Aorta (tissue), 5 donors: ENCODE measurements around the gene TNS1. TPM values are rescaled to one million over a fixed set of nuclear protein-coding genes. Genes with fewer than 3 reads are reported as not detected.
A peak's percentile ranks its signal among the peaks of the same experiment; 100 is the strongest.

Source experiments
- ATAC-seq: fragments of 200-7000 bp; cut with Tn5 transposase; one replicate; pipeline ENCODE4 v1.9.1; 2022; ENCODE audit warnings: moderate library complexity; ENCODE audit not compliant: low FRiP score
- DNase-seq, 2 donors: peaks; one replicate each; pipeline ENCODE4 v3.0.0-alpha.2; 2020
- H3K27ac ChIP-seq, 2 donors: one replicate each; pipeline ENCODE4 v1.5.1; 2013; ENCODE audit warnings: low read length in 2 of 2, mild to moderate bottlenecking in 2 of 2, moderate library complexity in 2 of 2, control low read depth in 1 of 2, inconsistent platforms in 1 of 2, low read depth in 1 of 2
- H3K27me3 ChIP-seq, 2 donors: one replicate each; pipeline ENCODE4 v1.6.1; 2013; ENCODE audit warnings: control low read depth in 1 of 2, low read length in 1 of 2, mild to moderate bottlenecking in 1 of 2, moderate library complexity in 1 of 2; ENCODE audit not compliant: insufficient read depth in 2 of 2, control insufficient read depth in 1 of 2
- H3K36me3 ChIP-seq, 2 donors: one replicate each; pipeline ENCODE4 v1.6.1; 2013; ENCODE audit warnings: control low read depth in 1 of 2, low read length in 1 of 2, mild to moderate bottlenecking in 1 of 2; ENCODE audit not compliant: insufficient read depth in 2 of 2, control insufficient read depth in 1 of 2
- H3K4me1 ChIP-seq, 2 donors: one replicate each; pipeline ENCODE4 v1.6.1; 2013; ENCODE audit warnings: low read length in 2 of 2, control low read depth in 1 of 2, mild to moderate bottlenecking in 1 of 2, moderate library complexity in 1 of 2; ENCODE audit not compliant: insufficient read depth in 2 of 2, control insufficient read depth in 1 of 2
- H3K4me3 ChIP-seq, 2 donors: one replicate each; pipeline ENCODE4 v1.5.1; 2013; ENCODE audit warnings: low read length in 2 of 2, control low read depth in 1 of 2, mild to moderate bottlenecking in 1 of 2
- H3K9me3 ChIP-seq: one replicate; pipeline ENCODE4 v1.6.1; 2013; ENCODE audit warnings: mild to moderate bottlenecking, low read length; ENCODE audit not compliant: control insufficient read depth
- WGBS, 2 donors: extraction: QIAGEN DNeasy Blood & Tissue Kit; methylation state at CpG; one replicate each; pipeline ENCODE4 v1.1.7; 2013; 5-methylcytosine and 5-hydroxymethylcytosine counted together
- intact Hi-C, 2 donors: fragments of 100-400 bp; cut with DNase I; formaldehyde crosslinking; loops; one replicate each; pipeline versions ENCODE4 v1.14.2 to v1.15.0; 2022
- polyA plus RNA-seq, 2 donors: library from polyadenylated mRNA; stranded (reverse); fragments of 200-250 nt; gene quantifications; one replicate each; pipeline ENCODE4 v1.2.3, GENCODE V29; 2013
- total RNA-seq, 2 donors: library from RNA; stranded (reverse); fragmentation: NEBNext Ultra II Directional; extraction: Animal tissue kit (Norgen Biotek cat#: 25700); gene quantifications; one replicate each; pipeline ENCODE4 v1.2.1, GENCODE V29; 2021
- donor health status: healthy with polysubstance abuse.
- donor health status: Bipolar disorder and iron deficiency.
- donor health status: DM: no; HTN: no; CAD: no.
- donor health status: DM: no; HTN: no; CAD: no.
- donor health status: DM: yes; HTN: yes; CAD: no.

Gene TNS1
- total and polyA plus RNA-seq, 4 donors, result 303 to 1,949 (median 930) TPM

DNA sequence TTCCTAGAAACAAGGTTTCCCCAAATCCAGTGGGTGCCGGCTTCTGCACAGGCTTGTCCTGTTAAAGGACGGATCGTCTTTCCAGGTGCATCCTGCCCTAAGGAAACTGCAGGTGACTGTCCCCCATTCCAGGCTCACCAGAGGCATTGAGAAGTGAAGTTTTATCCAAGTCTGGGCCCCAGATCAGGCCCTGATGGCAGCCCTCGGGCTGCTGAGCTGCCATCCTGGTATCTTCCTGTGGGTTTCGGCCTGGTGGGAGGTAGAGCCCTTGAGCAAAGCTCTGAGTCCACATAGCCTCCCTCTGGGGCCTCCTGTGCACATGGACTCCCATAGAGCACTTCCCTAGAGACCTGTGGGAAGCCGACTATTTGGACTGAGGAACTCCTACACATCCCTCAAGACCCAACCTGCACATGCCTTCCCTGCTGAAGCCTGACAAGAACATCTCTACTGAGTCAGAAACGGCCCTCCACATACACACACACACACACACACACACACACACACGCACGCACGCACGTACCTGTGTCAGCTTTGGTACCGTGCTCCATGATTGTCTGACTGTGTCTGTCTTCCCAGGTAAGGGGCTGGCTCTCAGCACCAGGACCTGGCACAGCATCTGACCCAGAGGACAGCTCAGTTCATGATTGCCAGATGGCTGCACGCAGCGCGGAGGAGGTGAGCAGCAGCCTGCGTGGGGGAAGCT is 16.4 kb downstream of the TNS1 start:
- DNase-seq, result peak in 1 of 2 donors; percentile 60
- no peak overlapping the region for H3K27ac ChIP-seq
- intact Hi-C loops, result loop anchor here (5.0 kb wide), 2 partner anchors 89 to 99 kb away; no protein-coding TSS in a partner anchor
- H3K4me1 ChIP-seq, result no peaks in the 10 kb centered on the region
- no peaks in the 10 kb centered on the region for H3K27me3 ChIP-seq
- no peak overlapping the region for H3K4me3 ChIP-seq
- H3K9me3 ChIP-seq, result no peaks in the 10 kb centered on the region
- ATAC-seq, result no peak
- H3K36me3 ChIP-seq, result no peaks in the 10 kb centered on the region
- 88 to 90% methylated on average over 16 of the region's 16 CpGs for WGBS, 2 donors

DNA sequence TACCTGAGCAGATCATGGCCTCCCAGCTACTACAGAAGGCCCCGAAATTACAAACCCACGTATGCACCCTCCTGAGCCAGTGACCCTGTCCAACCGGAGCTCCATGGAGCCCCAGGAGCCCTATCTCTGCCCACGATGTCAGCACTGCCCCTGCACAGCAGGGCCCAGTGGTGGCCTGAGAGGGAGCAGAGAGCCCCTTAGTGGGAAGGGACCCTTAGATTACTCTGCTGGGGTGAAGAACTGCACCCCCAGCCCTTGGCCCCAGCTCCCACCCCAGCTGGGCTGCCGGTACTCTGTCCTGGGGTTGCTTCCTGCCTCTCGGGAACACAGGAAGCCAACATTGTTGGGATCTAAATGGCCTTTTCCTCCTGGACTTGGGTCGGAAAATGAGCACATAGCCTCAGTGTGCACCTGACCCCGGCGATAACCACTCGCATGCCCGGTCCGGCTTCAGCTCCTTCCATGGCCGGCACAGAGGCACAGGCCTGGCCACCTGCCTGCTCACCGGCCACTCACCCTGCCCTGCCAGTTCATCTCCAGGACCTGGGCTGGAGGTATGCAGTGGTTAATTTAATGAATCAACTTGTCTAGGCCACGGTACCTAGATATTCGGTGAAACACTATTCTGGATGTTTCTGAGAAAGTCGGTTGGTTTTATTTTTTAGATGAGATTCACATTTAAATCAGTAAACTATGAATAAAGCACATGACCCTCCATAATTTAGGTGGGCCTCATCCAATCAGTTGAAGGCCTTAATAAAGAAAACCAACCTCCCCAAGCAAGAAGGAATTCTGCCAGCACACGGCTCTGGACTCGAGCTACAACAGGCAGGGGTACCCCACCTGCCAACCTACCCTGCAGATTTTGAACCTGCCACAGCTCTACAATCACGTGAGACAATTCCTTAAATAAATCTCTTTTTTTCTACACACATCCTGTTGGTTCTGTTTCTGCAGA is 19.2 kb downstream of the TNS1 start:
- DNase-seq, result peak in 1 of 2 donors; percentile 65
- ATAC-seq, result no peak
- H3K27me3 ChIP-seq, result no peaks in the 10 kb centered on the region
- no peaks in the 10 kb centered on the region for H3K36me3 ChIP-seq
- H3K9me3 ChIP-seq, result no peaks in the 10 kb centered on the region
- no peak overlapping the region for H3K27ac ChIP-seq
- no peaks in the 10 kb centered on the region for H3K4me1 ChIP-seq
- intact Hi-C loops, result loop anchor here in 1 of 2 donors (1.0 kb wide), 1 partner anchor 42 kb away; no protein-coding TSS in a partner anchor
- H3K4me3 ChIP-seq, result no peak overlapping the region
- 76 to 78% methylated on average over 20 of the region's 20 CpGs for WGBS, 2 donors

DNA sequence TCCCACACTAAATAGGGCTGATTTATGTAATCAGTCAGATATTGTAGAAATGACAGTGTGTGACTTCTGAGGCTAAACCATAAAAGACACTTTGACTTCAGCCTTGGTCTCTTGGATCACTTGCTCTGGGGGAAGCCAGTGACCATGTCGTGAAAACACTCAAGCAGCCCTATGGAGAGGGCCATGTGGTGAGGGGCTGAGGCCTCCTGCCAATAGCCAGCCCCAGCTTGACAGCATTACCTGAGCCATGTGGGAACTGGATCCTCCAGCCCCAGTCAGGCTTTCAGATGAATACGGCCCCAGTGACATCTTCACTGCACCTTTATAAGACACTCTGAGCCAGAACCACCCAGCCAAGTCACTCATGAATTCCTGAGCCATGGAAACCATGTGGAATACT is 20.8 kb downstream of the TNS1 start:
- peak in 1 of 2 donors; percentile 22 for DNase-seq
- intact Hi-C loops, result no loop called here

GRCh38 chr2:217981084-217981730 is 21.6 kb downstream of the TNS1 start:
- Histone ChIP-seq H3K9me3 (no peaks in the 10 kb centered on the region), H3K4me3 (no peak overlapping the region), H3K27ac (no peak overlapping the region), H3K27me3 (no peaks in the 10 kb centered on the region), H3K4me1 (no peaks in the 10 kb centered on the region), H3K36me3 (no peaks in the 10 kb centered on the region)
- intact Hi-C loops, result no loop called here
- no peak for ATAC-seq
- 41 to 42% methylated on average over 5 of the region's 5 CpGs for WGBS, 2 donors
- DNase-seq, result peak in 1 of 2 donors; percentile 59

More for the DNA sequence above, 20.8 kb downstream of the TNS1 start:
- ATAC-seq, result no peak
- Histone ChIP-seq H3K4me3 (no peak overlapping the region), H3K27me3 (no peaks in the 10 kb centered on the region), H3K9me3 (no peaks in the 10 kb centered on the region), H3K36me3 (no peaks in the 10 kb centered on the region), H3K4me1 (no peaks in the 10 kb centered on the region), H3K27ac (no peak overlapping the region)
- 82 to 86% methylated on average over 2 of the region's 2 CpGs for WGBS, 2 donors

GRCh38 chr2:217980591-217980990 is 22.2 kb downstream of the TNS1 start:
- WGBS, 2 donors, result 56 to 60% methylated on average over 6 of the region's 6 CpGs
- Histone ChIP-seq H3K4me3 (no peak overlapping the region), H3K27me3 (no peaks in the 10 kb centered on the region), H3K4me1 (no peaks in the 10 kb centered on the region), H3K9me3 (no peaks in the 10 kb centered on the region), H3K27ac (no peak overlapping the region), H3K36me3 (no peaks in the 10 kb centered on the region)
- DNase-seq (peak in 1 of 2 donors; percentile 74), ATAC-seq (no peak)
- intact Hi-C loops, result no loop called here

- H3K4me3 ChIP-seq, result no peak overlapping the region
- no peaks in the 10 kb centered on the region for H3K4me1 ChIP-seq
- no peaks in the 10 kb centered on the region for H3K27me3 ChIP-seq
- no peak overlapping the region for H3K27ac ChIP-seq
- intact Hi-C loops, result no loop called here
- 43 to 53% methylated on average over 5 of the region's 5 CpGs for WGBS, 2 donors
- H3K36me3 ChIP-seq, result no peaks in the 10 kb centered on the region
- no peaks in the 10 kb centered on the region for H3K9me3 ChIP-seq
- ATAC-seq, result peak; percentile 53
- DNase-seq, result peak; percentile 72 to 89
These were observed 22.8 kb downstream of the TNS1 start for GRCh38 chr2:217980036-217980435.

- peak overlapping the region in 1 of 2 donors; percentile 68 for H3K4me3 ChIP-seq
- H3K27me3 ChIP-seq, result no peaks in the 10 kb centered on the region
- intact Hi-C loops, result no loop called here
- no peak overlapping the region for H3K27ac ChIP-seq
- peak in 1 of 2 donors; percentile 74 for DNase-seq
- peak; percentile 37 for ATAC-seq
- whole genome bisulfite sequencing, 2 donors, result 15 to 19% methylated on average over 10 of the region's 10 CpGs
- no peaks in the 10 kb centered on the region for H3K36me3 ChIP-seq
- H3K9me3 ChIP-seq, result no peaks in the 10 kb centered on the region
- H3K4me1 ChIP-seq, result no peaks in the 10 kb centered on the region
These were observed 23.5 kb downstream of the TNS1 start for GRCh38 chr2:217979151-217979811.

DNA sequence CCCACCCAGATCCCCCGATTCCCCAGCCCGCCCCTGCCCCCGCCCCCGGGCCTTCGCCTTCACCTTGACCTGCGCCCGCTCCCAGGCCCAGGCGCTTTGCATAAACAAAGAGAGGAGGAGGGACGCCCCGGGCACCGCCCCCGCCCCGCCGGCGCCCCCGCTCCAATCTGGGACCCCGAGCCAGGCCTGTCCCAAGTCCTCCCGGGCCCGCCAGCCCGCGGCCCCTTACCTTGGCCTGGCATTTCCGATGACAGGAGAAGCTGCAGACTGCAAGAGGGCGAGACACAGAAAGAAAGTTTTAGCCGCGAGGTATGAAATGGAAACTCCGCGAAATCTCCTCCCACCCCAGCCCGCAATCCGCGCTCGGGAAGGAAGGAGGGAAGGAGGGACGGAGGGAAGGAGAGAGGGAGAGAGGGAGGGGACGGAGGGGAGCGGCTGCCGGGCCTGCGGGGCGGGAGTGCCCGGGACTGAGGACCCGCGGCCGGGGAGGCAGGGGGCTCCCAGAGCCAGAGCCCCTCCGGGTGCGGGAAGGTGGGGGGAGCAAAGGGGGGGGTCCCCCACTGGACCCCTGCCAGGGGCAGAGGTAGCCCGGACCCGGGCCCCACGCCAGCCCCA is 24.2 kb downstream of the TNS1 start:
- intact Hi-C loops, result no loop called here
- Histone ChIP-seq H3K4me1 (no peaks in the 10 kb centered on the region), H3K36me3 (no peaks in the 10 kb centered on the region)

More for the DNA sequence above, 24.2 kb downstream of the TNS1 start:
- Histone ChIP-seq H3K27me3 (no peaks in the 10 kb centered on the region), H3K9me3 (no peaks in the 10 kb centered on the region), H3K4me3 (peak overlapping the region; percentile 63 to 68), H3K27ac (peak overlapping the region in 1 of 2 donors; percentile 8)
- ATAC-seq, result peak; percentile 51
- 6 to 7% methylated on average over 40 to 46 of the region's 46 CpGs for WGBS, 2 donors
- peak in 1 of 2 donors; percentile 80 for DNase-seq
